ENCODE data around the gene LTBP2. TPM values are rescaled to one million over a fixed set of nuclear protein-coding genes. Genes with fewer than 3 reads are reported as not detected.
"Not testable (repeated sequence)": the region's sequence is repeated elsewhere in the genome, so short reads cannot be mapped to it uniquely, and the experiment has no call there.

LTBP2 gene
- total and polyA plus RNA-seq, 2 experiments from 2014 or later, result 7.6 to 8.6 TPM

GRCh38 chr14:74538411-74539391 is 73.3 kb downstream of the LTBP2 start:
- no peak overlapping the region for H3K4me2 ChIP-seq
- no peaks in the 10 kb centered on the region for H3K27me3 ChIP-seq
- H3K4me3 ChIP-seq, result no peak overlapping the region
- H3K4me1 ChIP-seq (ENCODE audit: insufficient read depth), result no peaks in the 10 kb centered on the region
- H4K20me1 ChIP-seq (ENCODE audit: insufficient read depth, poor library complexity, severe bottlenecking), result no peaks in the 10 kb centered on the region
- H3K27ac ChIP-seq, result no peak overlapping the region
- H3K79me2 ChIP-seq, result no peaks in the 10 kb centered on the region
- no peak for DNase-seq (ENCODE audit: low spot score)
- H2AFZ ChIP-seq, result no peak overlapping the region
- 89% methylated on average over 11 of the region's 11 CpGs for WGBS (ENCODE audit: low lambda C conversion rate, missing lambda C conversion rate)
- TF ChIP-seq EZH2phosphoT487 (IDR thresholded peaks at IDR 0.05; ENCODE audit: low read depth, severe bottlenecking, unreplicated experiment) (no peak), CTCF (IDR thresholded peaks at IDR 0.05; ENCODE audit: poor library complexity) (no peak), EZH2 (IDR thresholded peaks at IDR 0.05; ENCODE audit: borderline replicate concordance) (no peak)
- H3K9me3 ChIP-seq (ENCODE audit: low read depth), result no peaks in the 10 kb centered on the region
- H3K9me2 ChIP-seq (replicated peaks; ENCODE audit: insufficient read depth), result no peaks in the 10 kb centered on the region
- no peaks in the 10 kb centered on the region for H3K36me3 ChIP-seq (replicated peaks; ENCODE audit: insufficient read depth, low read depth)

DNA sequence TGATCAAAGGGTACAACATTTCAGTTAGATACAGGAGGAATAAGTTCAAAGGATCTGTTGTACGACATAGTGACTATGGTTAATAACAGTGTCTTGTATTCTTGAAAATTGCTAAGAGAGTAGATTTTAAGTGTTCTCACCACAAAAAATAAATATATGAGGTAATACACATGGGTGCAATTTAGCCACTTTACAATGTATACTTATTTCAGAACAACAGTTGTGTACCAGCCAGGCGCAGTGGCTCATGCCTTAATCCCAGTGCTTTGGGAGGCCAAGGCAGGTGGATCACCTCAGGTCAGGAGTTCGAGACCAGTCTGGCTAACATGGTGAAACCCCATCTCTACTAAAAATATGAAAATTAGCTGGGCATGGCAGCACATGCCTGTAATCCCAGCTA is 75.7 kb downstream of the LTBP2 start:
- not testable (repeated sequence) for H3K79me2 ChIP-seq; H4K20me1 ChIP-seq (ENCODE audit: insufficient read depth, poor library complexity, severe bottlenecking)
- WGBS (ENCODE audit: low lambda C conversion rate, missing lambda C conversion rate), result 73% methylated on average over 3 of the region's 3 CpGs

GRCh38 chr14:74535756-74536325 is 76.2 kb downstream of the LTBP2 start:
- TF ChIP-seq EZH2 (IDR thresholded peaks at IDR 0.05; ENCODE audit: borderline replicate concordance) (no peak), EZH2phosphoT487 (IDR thresholded peaks at IDR 0.05; ENCODE audit: low read depth, severe bottlenecking, unreplicated experiment) (no peak), CTCF (IDR thresholded peaks at IDR 0.05; ENCODE audit: poor library complexity) (no peak)
- no peak overlapping the region for H3K27ac ChIP-seq
- H3K36me3 ChIP-seq (replicated peaks; ENCODE audit: insufficient read depth, low read depth), result no peaks in the 10 kb centered on the region
- no peaks in the 10 kb centered on the region for H3K9me3 ChIP-seq (ENCODE audit: low read depth)
- no peak overlapping the region for H2AFZ ChIP-seq
- H3K4me3 ChIP-seq, result no peak overlapping the region
- H4K20me1 ChIP-seq (ENCODE audit: insufficient read depth, poor library complexity, severe bottlenecking), result no peaks in the 10 kb centered on the region
- 74% methylated on average over 10 of the region's 10 CpGs for WGBS (ENCODE audit: low lambda C conversion rate, missing lambda C conversion rate)
- no peaks in the 10 kb centered on the region for H3K79me2 ChIP-seq
- no peaks in the 10 kb centered on the region for H3K9me2 ChIP-seq (replicated peaks; ENCODE audit: insufficient read depth)
- DNase-seq (ENCODE audit: low spot score), result no peak
- H3K4me1 ChIP-seq (ENCODE audit: insufficient read depth), result no peaks in the 10 kb centered on the region
- H3K4me2 ChIP-seq, result no peak overlapping the region
- H3K27me3 ChIP-seq, result no peaks in the 10 kb centered on the region

More for the DNA sequence above, 75.7 kb downstream of the LTBP2 start:
- H3K27ac ChIP-seq; H3K36me3 ChIP-seq (replicated peaks; ENCODE audit: insufficient read depth, low read depth); H3K4me2 ChIP-seq; H3K9me3 ChIP-seq (ENCODE audit: low read depth); H3K27me3 ChIP-seq; DNase-seq (ENCODE audit: low spot score); H3K9me2 ChIP-seq (replicated peaks; ENCODE audit: insufficient read depth); H3K4me3 ChIP-seq; H3K4me1 ChIP-seq (ENCODE audit: insufficient read depth); H2AFZ ChIP-seq: not testable (repeated sequence)

- no peak for DNase-seq (ENCODE audit: low spot score)
- Histone ChIP-seq H3K4me2 (no peak overlapping the region), H3K27me3 (no peaks in the 10 kb centered on the region), H3K9me3 (ENCODE audit: low read depth) (no peaks in the 10 kb centered on the region), H4K20me1 (ENCODE audit: insufficient read depth, poor library complexity, severe bottlenecking) (no peaks in the 10 kb centered on the region), H3K4me3 (no peak overlapping the region), H2AFZ (no peak overlapping the region), H3K79me2 (no peaks in the 10 kb centered on the region), H3K36me3 (replicated peaks; ENCODE audit: insufficient read depth, low read depth) (no peaks in the 10 kb centered on the region), H3K4me1 (ENCODE audit: insufficient read depth) (no peaks in the 10 kb centered on the region), H3K27ac (no peak overlapping the region), H3K9me2 (replicated peaks; ENCODE audit: insufficient read depth) (no peaks in the 10 kb centered on the region)
- no peak for TF ChIP-seq EZH2 (IDR thresholded peaks at IDR 0.05; ENCODE audit: borderline replicate concordance)
- no peak for TF ChIP-seq CTCF (IDR thresholded peaks at IDR 0.05; ENCODE audit: poor library complexity)
- no peak for TF ChIP-seq EZH2phosphoT487 (IDR thresholded peaks at IDR 0.05; ENCODE audit: low read depth, severe bottlenecking, unreplicated experiment)
- 91% methylated on average over 7 of the region's 7 CpGs for WGBS (ENCODE audit: low lambda C conversion rate, missing lambda C conversion rate)
These were observed 78.5 kb downstream of the LTBP2 start for GRCh38 chr14:74533576-74533975.

Measured in hepatocyte (in vitro differentiated cells).